GM12878 (cell line): ENCODE measurements around the gene S100A2. TPM values are rescaled to one million over a fixed set of nuclear protein-coding genes. Genes with fewer than 3 reads are reported as not detected.

Source experiments
- ATF3 ChIP-seq: IDR thresholded peaks from 2 replicates; pipeline ENCODE4 v1.6.1; 2011; ENCODE audit warnings: low read depth, mild to moderate bottlenecking, low read length, moderate library complexity, borderline replicate concordance; ENCODE audit errors: extremely low read depth
- CEBPZ ChIP-seq: fragments of 150-350 bp; IDR thresholded peaks from 2 replicates; pipeline ENCODE4 v1.6.1; 2016; ENCODE audit warnings: low read depth, low read length
- EED ChIP-seq: sonication (generic); IDR thresholded peaks from 2 replicates; pipeline ENCODE4 v1.6.1; 2016; ENCODE audit warnings: antibody characterized with exemption, low read depth
- JUND ChIP-seq: IDR thresholded peaks from 2 replicates; pipeline ENCODE4 v1.6.1; 2012; ENCODE audit warnings: low read depth, mild to moderate bottlenecking, low read length, improper control_type of control experiment, moderate library complexity
- KDM1A ChIP-seq: fragments of 200-600 bp; sonication (generic); IDR thresholded peaks from 2 replicates; pipeline ENCODE4 v1.6.1; 2016; ENCODE audit warnings: borderline replicate concordance
- MAX ChIP-seq: IDR thresholded peaks from 2 replicates; pipeline ENCODE4 v1.6.1; 2012; ENCODE audit warnings: low read depth, low read length, improper control_type of control experiment
- MEF2A ChIP-seq: IDR thresholded peaks from 2 replicates; pipeline ENCODE4 v1.6.1; 2011; ENCODE audit warnings: low read depth, mild to moderate bottlenecking, low read length, moderate library complexity; ENCODE audit not compliant: insufficient read depth
- MTA2 ChIP-seq: fragments of 450-650 bp; IDR thresholded peaks from 2 replicates; pipeline ENCODE4 v1.6.1; 2016; ENCODE audit warnings: low read depth, mild to moderate bottlenecking, moderate library complexity
- NR2C1 ChIP-seq: fragments of 450-650 bp; IDR thresholded peaks from 2 replicates; pipeline ENCODE4 v1.6.1; 2017; ENCODE audit warnings: antibody characterized with exemption, mild to moderate bottlenecking, moderate library complexity
- PBX3 ChIP-seq: IDR thresholded peaks from 2 replicates; pipeline ENCODE4 v1.6.1; 2011; ENCODE audit warnings: mild to moderate bottlenecking, low read depth, low read length, moderate library complexity; ENCODE audit not compliant: insufficient replicate concordance
- PRDM15 ChIP-seq: fragments of 450-650 bp; formaldehyde crosslinking; IDR thresholded peaks from 2 replicates; pipeline ENCODE4 v1.4.0; 2020; ENCODE audit warnings: mild to moderate bottlenecking, moderate library complexity
- RAD51 ChIP-seq: fragments of 450-650 bp; IDR thresholded peaks from 2 replicates; pipeline ENCODE4 v1.6.1; 2016; ENCODE audit warnings: moderate library complexity, mild to moderate bottlenecking, inconsistent platforms
- RELB ChIP-seq: fragments of 450-650 bp; IDR thresholded peaks from 2 replicates; pipeline ENCODE4 v1.6.1; 2017; ENCODE audit warnings: low read depth, mild to moderate bottlenecking, moderate library complexity
- SMC3 ChIP-seq: IDR thresholded peaks from 2 replicates; pipeline ENCODE4 v1.6.1; 2011; ENCODE audit warnings: low read length, improper control_type of control experiment, borderline replicate concordance
- SRF ChIP-seq, 2 experiments: IDR thresholded peaks; 2 replicates each; pipeline ENCODE4 v1.6.1; 2011; ENCODE audit warnings: low read depth in 2 of 2, low read length in 2 of 2, mild to moderate bottlenecking in 1 of 2, moderate library complexity in 1 of 2
- ZBED1 ChIP-seq: IDR thresholded peaks from 2 replicates; pipeline ENCODE4 v1.6.1; 2016; ENCODE audit warnings: borderline replicate concordance
- polyA plus RNA-seq, 11 experiments: library from polyadenylated mRNA; depleted of rRNA in 4 of 11; unstranded in 6 of 11; stranded (reverse) in 5 of 11; fragments of >200 nt; fragmentation: Nextera tagmentation in 4 of 11; fragmentation: Illumina TruSeq in 1 of 11; extraction: Ambion mirVana in 4 of 11; extraction: Trizol in 1 of 11; gene quantifications; 1 replicate in 1 of 11; 2 replicates in 10 of 11; pipeline versions ENCODE4 v1.2.1 to v1.2.3, GENCODE V29; 2011 to 2016; ENCODE audit warnings: inconsistent platforms in 2 of 11, missing spikeins in 2 of 11, low read depth in 1 of 11
- total RNA-seq, 4 experiments: library from RNA; depleted of rRNA in 3 of 4; stranded (reverse); fragments of >200 nt in 3 of 4; fragmentation: Illumina TruSeq in 1 of 4; extraction: Trizol in 1 of 4; gene quantifications; 2 replicates each; pipeline versions ENCODE4 v1.2.1 to v1.2.3, GENCODE V29; 2013 to 2021
- TF ChIP-seq, protein P1 (sequence below): IDR thresholded peaks from 2 replicates; pipeline ENCODE4 v1.6.1; 2012; ENCODE audit warnings: low read length, inconsistent platforms

S100A2 gene
- total and polyA plus RNA-seq, 10 of the 15 experiments (the other 5 are each of a cell fraction or from before 2014, with no cell fraction given): 0.11 to 1.5 (median 0.59) TPM; not detected in 2

DNA sequence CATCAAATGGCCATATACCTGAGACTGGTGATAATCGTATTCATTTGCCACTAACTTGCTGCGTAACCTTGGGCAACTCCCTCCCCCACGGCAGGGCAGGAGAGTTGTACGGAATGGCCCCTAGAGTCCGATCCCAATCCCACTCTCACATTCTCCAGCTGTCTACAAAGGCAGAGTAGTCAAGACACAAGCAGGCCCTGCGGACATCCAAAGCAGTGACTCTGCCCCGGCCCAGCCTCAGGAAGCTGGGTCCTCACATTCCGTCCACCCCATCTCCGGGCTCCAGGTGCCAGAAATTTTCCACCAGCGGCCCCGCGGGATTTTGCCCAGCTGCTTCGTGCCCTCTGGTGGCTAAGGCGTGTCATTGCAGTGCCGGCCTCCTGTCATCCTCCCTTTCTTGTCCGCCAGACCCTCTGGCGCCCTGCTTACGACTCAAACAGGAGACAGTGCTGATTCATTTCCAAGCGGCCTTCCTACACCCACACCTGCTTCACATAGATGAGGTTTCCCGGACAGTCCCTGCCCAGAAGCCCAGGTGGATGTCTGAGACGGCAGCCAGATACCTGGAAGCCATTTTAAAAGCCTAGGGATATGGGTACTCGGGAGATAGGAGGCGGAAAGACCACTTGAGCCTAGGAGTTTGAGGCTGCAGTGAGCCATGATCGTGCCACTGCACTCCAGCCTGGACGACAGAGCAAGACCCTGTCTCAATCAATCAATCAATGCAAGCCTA, 2.9 kb upstream of the S100A2 start (continued):
- no peak for TF ChIP-seq CEBPZ
- TF ChIP-seq RAD51: no peak
- no peak for TF ChIP-seq MTA2
- TF ChIP-seq, protein P1, sequence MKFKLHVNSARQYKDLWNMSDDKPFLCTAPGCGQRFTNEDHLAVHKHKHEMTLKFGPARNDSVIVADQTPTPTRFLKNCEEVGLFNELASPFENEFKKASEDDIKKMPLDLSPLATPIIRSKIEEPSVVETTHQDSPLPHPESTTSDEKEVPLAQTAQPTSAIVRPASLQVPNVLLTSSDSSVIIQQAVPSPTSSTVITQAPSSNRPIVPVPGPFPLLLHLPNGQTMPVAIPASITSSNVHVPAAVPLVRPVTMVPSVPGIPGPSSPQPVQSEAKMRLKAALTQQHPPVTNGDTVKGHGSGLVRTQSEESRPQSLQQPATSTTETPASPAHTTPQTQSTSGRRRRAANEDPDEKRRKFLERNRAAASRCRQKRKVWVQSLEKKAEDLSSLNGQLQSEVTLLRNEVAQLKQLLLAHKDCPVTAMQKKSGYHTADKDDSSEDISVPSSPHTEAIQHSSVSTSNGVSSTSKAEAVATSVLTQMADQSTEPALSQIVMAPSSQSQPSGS: no peak
- no peak for TF ChIP-seq SRF (IDR thresholded peaks at IDR 0.05; ENCODE audit: low read depth in 2 of 2, low read length in 2 of 2)
- TF ChIP-seq JUND: no peak
- no peak for TF ChIP-seq MEF2A
- no peak for TF ChIP-seq PBX3
- no peak for TF ChIP-seq NR2C1
- no peak for TF ChIP-seq ATF3
- peak; percentile 51; the same call in 1 of the 2 replicates for TF ChIP-seq RELB
- no peak for TF ChIP-seq PRDM15 (CRISPR knock-in tag)
- TF ChIP-seq ZBED1: no peak
- peak; percentile 99 for TF ChIP-seq SMC3
- TF ChIP-seq KDM1A: no peak
- TF ChIP-seq MAX: no peak
- peak; percentile 42; the same call in 1 of the 2 replicates for TF ChIP-seq EED
